ENCODE measurements around the gene UBE4B. TPM values are rescaled to one million over a fixed set of nuclear protein-coding genes. Genes with fewer than 3 reads are reported as not detected.

Gene UBE4B
- total and polyA plus RNA-seq, 9 of the 15 experiments (the other 6 are each of a cell fraction or from before 2014, with no cell fraction given): 11.7 to 73.7 (median 40.1) TPM

DNA sequence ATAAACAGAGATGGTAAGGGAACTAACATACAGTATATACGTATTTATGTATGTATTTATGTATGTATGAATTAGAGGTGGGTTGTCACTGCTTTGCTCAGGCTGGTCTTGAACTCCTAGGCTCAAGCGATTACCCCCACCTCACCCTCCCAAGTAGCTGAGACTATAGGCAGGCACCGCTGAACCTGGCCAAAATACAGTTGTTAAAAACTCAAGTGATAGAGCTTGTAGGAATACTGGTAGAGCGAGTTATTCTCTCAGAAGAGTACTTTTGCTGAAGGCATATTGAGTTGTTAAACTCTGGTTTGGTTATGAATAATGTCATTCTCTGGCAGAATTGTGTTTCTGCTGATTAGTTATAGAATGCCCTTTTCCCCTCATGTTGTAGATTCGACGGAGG, 38.9 kb downstream of the UBE4B start:
- Histone ChIP-seq H3K79me2 (ENCODE audit: control insufficient read depth, insufficient read depth, low read length) (peaks cover 33% of the 10 kb centered on the region), H3K9ac (ENCODE audit: insufficient read depth in 1 of 2, low read depth in 2 of 2, low read length in 2 of 2) (no peak overlapping the region), H3K4me2 (ENCODE audit: insufficient read depth, low read length) (no peak overlapping the region), H3K4me1 (replicated peaks in 1 of 2; ENCODE audit: control insufficient read depth in 2 of 2, insufficient read depth in 2 of 2, low read length in 2 of 2) (peaks cover under 1 to 15% of the 10 kb centered on the region in 2 experiments), H3K9me1 (ENCODE audit: control insufficient read depth, insufficient read depth, low read length) (no peaks in the 10 kb centered on the region), H3K27ac (ENCODE audit: extremely low read depth, low read depth, low read length) (no peak overlapping the region), H2AFZ (ENCODE audit: low read depth, low read length) (no peak overlapping the region), H3K9me3 (replicated peaks; ENCODE audit: control insufficient read depth, insufficient read depth, low read depth, low read length) (no peaks in the 10 kb centered on the region), H3K27me3 (ENCODE audit: control insufficient read depth in 2 of 2, insufficient read depth in 2 of 2, low read length in 2 of 2) (no peaks in the 10 kb centered on the region), H4K20me1 (replicated peaks; ENCODE audit: control insufficient read depth, insufficient read depth, low read length) (peaks cover 3% of the 10 kb centered on the region), H3K36me3 (ENCODE audit: control insufficient read depth, insufficient read depth, low read length) (peaks cover 19% of the 10 kb centered on the region; the same call in 2 of the 3 replicates), H3K4me3 (no peak overlapping the region)
- POLR2A ChIA-PET: interaction anchor here (0.6 to 1.5 kb wide), 4 partner anchors 10 to 383 kb away, joined by 3 read pairs; no protein-coding TSS in a partner anchor
- FAIRE-seq (no peak), DNase-seq (ENCODE audit: extremely low read depth in 1 of 4, low spot score in 3 of 4) (no peak), ATAC-seq (no peak)
- CTCF ChIA-PET (ENCODE audit: low intra/inter-chr PET ratio): no interaction called here
- 91% methylated on average over 6 of the region's 6 CpGs for WGBS (ENCODE audit: insufficient coverage, low coverage, missing lambda C conversion rate)
- TF ChIP-seq, protein P1, sequence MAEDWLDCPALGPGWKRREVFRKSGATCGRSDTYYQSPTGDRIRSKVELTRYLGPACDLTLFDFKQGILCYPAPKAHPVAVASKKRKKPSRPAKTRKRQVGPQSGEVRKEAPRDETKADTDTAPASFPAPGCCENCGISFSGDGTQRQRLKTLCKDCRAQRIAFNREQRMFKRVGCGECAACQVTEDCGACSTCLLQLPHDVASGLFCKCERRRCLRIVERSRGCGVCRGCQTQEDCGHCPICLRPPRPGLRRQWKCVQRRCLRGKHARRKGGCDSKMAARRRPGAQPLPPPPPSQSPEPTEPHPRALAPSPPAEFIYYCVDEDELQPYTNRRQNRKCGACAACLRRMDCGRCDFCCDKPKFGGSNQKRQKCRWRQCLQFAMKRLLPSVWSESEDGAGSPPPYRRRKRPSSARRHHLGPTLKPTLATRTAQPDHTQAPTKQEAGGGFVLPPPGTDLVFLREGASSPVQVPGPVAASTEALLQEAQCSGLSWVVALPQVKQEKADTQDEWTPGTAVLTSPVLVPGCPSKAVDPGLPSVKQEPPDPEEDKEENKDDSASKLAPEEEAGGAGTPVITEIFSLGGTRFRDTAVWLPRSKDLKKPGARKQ (CRISPR knock-in tag; IDR thresholded peaks at IDR 0.05): no peak
- TF ChIP-seq ZNF23 (CRISPR knock-in tag; IDR thresholded peaks at IDR 0.05): no peak
- TF ChIP-seq ZNF589 (CRISPR knock-in tag; IDR thresholded peaks at IDR 0.05; ENCODE audit: low read depth): no peak
- TF ChIP-seq SRF (CRISPR knock-in tag; IDR thresholded peaks at IDR 0.05): no peak
- TF ChIP-seq MAFF (IDR thresholded peaks at IDR 0.05; ENCODE audit: low read length): no peak
- TF ChIP-seq, protein P2, sequence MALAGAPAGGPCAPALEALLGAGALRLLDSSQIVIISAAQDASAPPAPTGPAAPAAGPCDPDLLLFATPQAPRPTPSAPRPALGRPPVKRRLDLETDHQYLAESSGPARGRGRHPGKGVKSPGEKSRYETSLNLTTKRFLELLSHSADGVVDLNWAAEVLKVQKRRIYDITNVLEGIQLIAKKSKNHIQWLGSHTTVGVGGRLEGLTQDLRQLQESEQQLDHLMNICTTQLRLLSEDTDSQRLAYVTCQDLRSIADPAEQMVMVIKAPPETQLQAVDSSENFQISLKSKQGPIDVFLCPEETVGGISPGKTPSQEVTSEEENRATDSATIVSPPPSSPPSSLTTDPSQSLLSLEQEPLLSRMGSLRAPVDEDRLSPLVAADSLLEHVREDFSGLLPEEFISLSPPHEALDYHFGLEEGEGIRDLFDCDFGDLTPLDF (CRISPR knock-in tag; IDR thresholded peaks at IDR 0.05): no peak
- TF ChIP-seq CBX3 (IDR thresholded peaks at IDR 0.05; ENCODE audit: borderline replicate concordance in 1 of 2, low read length in 2 of 2): no peak
- TF ChIP-seq, protein P3, sequence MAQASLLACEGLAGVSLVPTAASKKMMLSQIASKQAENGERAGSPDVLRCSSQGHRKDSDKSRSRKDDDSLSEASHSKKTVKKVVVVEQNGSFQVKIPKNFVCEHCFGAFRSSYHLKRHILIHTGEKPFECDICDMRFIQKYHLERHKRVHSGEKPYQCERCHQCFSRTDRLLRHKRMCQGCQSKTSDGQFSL (CRISPR knock-in tag; IDR thresholded peaks at IDR 0.05): no peak
- TF ChIP-seq, protein P3 (tag; IDR thresholded peaks at IDR 0.05): no peak
- TF ChIP-seq, protein P4, sequence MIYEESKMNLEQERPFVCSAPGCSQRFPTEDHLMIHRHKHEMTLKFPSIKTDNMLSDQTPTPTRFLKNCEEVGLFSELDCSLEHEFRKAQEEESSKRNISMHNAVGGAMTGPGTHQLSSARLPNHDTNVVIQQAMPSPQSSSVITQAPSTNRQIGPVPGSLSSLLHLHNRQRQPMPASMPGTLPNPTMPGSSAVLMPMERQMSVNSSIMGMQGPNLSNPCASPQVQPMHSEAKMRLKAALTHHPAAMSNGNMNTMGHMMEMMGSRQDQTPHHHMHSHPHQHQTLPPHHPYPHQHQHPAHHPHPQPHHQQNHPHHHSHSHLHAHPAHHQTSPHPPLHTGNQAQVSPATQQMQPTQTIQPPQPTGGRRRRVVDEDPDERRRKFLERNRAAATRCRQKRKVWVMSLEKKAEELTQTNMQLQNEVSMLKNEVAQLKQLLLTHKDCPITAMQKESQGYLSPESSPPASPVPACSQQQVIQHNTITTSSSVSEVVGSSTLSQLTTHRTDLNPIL (CRISPR knock-in tag; IDR thresholded peaks at IDR 0.05): no peak
- TF ChIP-seq ELF1 (tag; IDR thresholded peaks at IDR 0.05): no peak
- no peak for TF ChIP-seq ASH1L (IDR thresholded peaks at IDR 0.05; ENCODE audit: borderline replicate concordance, low read depth, partially characterized antibody)
- intact Hi-C loops (cut with micrococcal nuclease): no loop called here
- in situ Hi-C loops (cut with MboI): no loop called here
- no TSS peak for BruUV-seq (replicated peaks)

All from K562 (cell line).